Stimulated activated CD8-positive, alpha-beta memory T cell treated with anti-CD3 and anti-CD28 coated beads, Interleukin-15, amount 100 ng/mL, for 48 hours (primary cell): Measurements from ENCODE around the gene MMP8.
"Not testable (repeated sequence)": the region's sequence is repeated elsewhere in the genome, so short reads cannot be mapped to it uniquely, and the experiment has no call there.

Experiments
- DNase-seq, 2 donors: peaks; one replicate each; pipeline ENCODE4 v3.0.0-alpha.2; 2020; ENCODE audit warnings: low read depth in 2 of 2

Gene MMP8

DNA sequence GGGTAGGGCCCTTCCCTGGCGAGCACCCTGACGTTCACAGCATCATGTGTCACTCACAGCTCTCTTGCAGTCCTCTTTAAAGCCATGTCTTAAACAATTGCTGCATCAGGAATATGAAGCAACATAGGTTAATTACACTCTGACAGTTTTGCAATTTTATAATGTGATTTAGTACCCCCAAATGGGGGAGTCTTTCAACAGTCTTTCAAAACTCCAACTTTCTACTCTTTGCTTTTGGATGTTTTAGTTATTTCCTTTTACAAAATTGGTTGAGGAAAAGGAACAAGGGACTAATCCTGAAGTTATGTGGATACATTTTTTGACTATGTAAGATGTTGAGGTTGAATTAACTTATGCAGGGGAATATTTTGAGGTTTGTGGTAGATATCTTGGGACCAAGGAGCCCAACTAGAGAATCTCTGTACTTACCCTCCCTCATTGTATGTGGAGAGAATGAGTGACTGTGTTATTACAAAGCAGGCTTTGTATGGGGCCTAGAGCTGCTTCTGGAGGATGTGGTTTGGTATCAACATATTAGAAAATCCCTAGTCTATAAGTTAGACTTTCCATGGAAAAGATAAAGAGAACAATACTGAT lies at the start of gene MMP8:
TSS of gene MMP8 (minus strand) at position 51 of the 597 bp plus-strand sequence. CDS start 99 bp downstream, outside the sequence.
- DNase-seq, result no peak

GRCh38 chr11:102773386-102773785 lies 48.6 kb upstream of the MMP8 start:
- DNase-seq, result no peak

- DNase-seq, result no peak
Observed at GRCh38 chr11:102771351-102771750, 46.6 kb upstream of the MMP8 start.

- no peak for DNase-seq
Observed at GRCh38 chr11:102770191-102770590, 45.4 kb upstream of the MMP8 start.

DNA sequence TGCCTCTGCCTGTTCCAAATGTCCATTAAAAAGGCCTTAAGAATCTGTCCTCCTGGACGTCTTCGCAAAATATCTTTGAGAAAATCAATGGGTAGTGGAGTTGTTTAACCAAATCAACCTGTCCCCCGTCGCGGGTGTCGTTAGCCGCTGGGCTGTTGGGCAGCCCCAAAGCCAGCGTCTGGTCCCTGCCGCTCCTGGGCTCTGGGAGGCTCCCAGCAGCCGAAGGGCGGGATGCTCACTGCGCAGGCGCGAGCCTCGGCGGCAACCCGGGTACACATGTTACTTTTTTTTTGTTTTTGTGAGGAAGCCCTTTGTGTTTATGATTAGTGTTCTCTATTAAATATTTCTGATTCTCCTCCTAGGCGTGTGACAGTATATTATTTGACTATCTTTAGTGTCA lies 43.0 kb upstream of the MMP8 start:
- no peak for DNase-seq

DNA sequence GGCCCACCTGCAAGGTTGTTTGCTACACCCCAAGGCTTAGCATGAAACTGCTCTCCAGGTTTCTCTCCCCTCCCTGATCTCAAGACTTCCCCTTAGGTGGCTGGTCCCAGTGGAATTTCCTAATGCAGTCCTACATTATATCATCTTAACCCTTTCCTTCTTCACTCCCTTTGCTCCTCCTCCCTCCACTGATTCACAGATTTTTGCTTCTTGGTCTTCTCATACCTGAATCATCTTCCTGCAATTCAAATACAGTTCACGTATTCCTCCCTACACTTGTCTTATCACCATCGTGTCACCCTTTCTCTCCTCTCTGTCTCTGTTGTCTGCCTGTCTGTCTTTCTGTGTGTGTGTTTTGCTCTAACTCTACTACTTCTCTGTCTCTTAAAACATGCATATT lies 38.7 kb upstream of the MMP8 start:
- no peak for DNase-seq

GRCh38 chr11:102762361-102762767 lies 37.6 kb upstream of the MMP8 start:
- DNase-seq, result no peak

DNA sequence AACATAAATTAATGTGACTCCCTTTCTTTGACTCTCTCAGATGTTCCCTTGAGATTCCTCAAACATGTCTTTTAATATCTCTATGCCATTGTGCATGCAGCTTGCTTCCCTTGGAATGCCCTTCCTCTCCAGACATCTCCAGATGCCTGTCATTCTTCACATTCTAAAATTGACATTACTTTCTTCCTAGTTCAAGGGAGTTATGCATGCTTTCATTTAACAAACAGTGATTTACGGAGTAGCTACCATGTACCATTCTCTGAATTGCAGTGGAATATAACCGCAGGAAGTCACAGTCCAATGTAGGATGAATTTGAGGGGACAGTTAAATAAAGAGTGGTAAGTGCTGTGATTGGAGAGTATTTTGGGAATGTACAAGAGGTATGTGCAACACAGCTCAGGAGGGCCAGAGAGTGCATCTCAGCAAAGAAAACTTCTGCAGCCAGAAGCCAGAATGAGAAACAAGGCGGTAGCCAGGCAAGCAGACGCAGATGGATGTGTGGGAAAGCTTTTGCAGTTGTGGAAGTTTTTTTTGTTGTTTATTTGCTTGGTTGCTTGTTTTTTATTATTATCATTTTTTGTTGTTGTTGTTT lies 37.0 kb upstream of the MMP8 start:
- no peak for DNase-seq

- no peak for DNase-seq
Observed at GRCh38 chr11:102760344-102761035, 35.7 kb upstream of the MMP8 start.

GRCh38 chr11:102757823-102758549 lies 33.2 kb upstream of the MMP8 start:
- DNase-seq, result no peak

DNA sequence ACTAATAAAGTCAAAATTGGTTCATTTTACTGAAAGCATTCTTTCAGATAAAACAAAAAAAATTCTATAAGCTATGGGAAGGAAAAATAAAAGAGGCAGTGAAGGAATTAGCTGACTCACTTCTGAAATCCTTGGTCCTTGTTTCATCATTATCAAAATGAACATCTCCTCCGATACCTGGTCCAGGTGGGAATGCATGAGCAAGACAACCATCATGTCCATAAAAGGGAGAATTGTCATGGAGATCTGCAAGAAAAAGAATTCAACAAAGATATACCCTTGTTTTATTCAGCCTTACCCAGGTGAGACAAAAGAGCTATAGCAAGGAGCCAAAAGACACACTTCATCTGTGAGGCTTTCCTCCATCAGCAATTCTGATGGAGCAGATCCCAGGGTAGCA lies 28.5 kb upstream of the MMP8 start:
- DNase-seq, result no peak

- DNase-seq, result no peak
Observed at GRCh38 chr11:102751673-102752072, 26.9 kb upstream of the MMP8 start.

GRCh38 chr11:102749101-102749722 lies 24.5 kb upstream of the MMP8 start:
- DNase-seq, result no peak

GRCh38 chr11:102746746-102747578 lies 22.2 kb upstream of the MMP8 start:
- not testable (repeated sequence) for DNase-seq

GRCh38 chr11:102734650-102735049 lies 9.9 kb upstream of the MMP8 start:
- DNase-seq, result no peak

- DNase-seq, result peak; percentile 16 to 30
Observed at GRCh38 chr11:102733232-102733875, 8.6 kb upstream of the MMP8 start.

DNA sequence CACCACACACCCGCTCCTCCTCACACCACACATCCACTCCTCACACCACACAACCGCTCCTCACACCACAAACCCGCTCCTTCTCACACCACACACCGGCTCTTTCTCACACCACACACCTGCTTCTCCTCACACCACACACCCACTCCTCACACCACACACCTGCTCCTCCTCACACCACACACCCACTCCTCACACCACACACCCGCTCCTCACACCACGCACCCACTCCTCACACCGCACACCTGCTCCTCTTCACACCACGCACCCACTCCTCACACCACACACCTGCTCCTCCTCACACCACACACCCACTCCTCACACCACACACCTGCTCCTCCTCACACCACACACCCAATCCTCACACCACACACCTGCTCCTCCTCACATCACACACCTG lies 6.2 kb upstream of the MMP8 start:
- DNase-seq, result not testable (repeated sequence)

GRCh38 chr11:102729849-102730815 lies 5.4 kb upstream of the MMP8 start:
- DNase-seq, result no peak

DNA sequence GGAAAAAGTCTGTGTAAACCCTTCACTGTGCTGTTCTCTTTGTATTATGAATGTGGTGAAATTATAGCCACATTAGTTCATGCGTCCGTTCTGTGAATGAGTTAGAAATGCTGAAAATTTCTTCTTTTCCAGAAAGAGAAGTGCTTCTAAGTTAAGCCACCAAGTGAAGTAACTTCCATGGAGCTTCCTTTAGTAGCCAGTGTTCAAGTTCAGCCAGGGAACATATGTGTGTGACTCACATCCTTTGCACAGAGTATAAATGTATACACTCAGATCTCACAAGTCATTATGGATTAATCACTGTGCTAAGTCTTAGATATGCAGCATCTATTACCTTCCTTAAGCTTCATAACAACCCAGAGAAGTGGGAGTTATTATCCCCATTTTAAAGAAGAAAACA lies 3.1 kb upstream of the MMP8 start:
- no peak for DNase-seq

DNA sequence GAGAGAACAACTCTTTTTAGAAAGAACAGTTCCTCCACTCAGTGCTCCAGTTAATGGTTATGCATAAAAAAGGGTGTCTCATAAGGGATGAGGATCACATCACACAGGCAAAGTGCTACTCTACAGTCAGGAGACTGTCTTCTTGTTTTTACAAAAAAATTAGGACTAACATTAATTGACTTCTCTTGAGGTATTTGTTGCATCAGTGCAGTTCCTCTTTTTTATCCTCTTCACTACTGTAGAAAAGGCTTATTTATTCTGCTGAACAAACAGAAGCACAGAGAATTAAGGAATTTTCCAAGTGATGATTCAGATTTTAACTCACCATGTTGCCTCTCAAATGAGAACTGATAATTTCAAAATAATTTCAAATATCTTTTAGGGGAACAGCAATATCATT lies 1.9 kb downstream of the MMP8 start:
- DNase-seq, result no peak
